ENCODE data around the gene SOWAHB.

Gene SOWAHB

GRCh38 chr4:76897536-76898384 is at the start of gene SOWAHB:
SOWAHB (minus strand) TSS chr4:76898144; CDS start chr4:76897849, 295 bp downstream.
- H3K27ac ChIP-seq (ENCODE audit: low read depth, low read length), result no peak within 1 kb of the TSS

GRCh38 chr4:76947369-76947768 is 49.4 kb upstream of the SOWAHB start:
- peaks cover 4% of the 10 kb centered on the region for H3K4me1 ChIP-seq (ENCODE audit: insufficient read depth, low read length)
- no peak overlapping the region for H3K9ac ChIP-seq (ENCODE audit: low read length)
- no peaks in the 10 kb centered on the region for H3K27me3 ChIP-seq (ENCODE audit: control insufficient read depth in 1 of 2, insufficient read depth in 2 of 2, low read length in 2 of 2)
- H3K27ac ChIP-seq (ENCODE audit: low read depth, low read length), result no peak overlapping the region
- no peak overlapping the region for H3K4me3 ChIP-seq (ENCODE audit: low read depth in 1 of 2, low read length in 2 of 2)
- H3K9me3 ChIP-seq (ENCODE audit: low read length), result no peaks in the 10 kb centered on the region
- H3K36me3 ChIP-seq (ENCODE audit: insufficient read depth, low read length), result no peaks in the 10 kb centered on the region

More at GRCh38 chr4:76897536-76898384, at the start of gene SOWAHB:
- Histone ChIP-seq H3K9ac (ENCODE audit: low read length) (no peak within 1 kb of the TSS), H3K27me3 (ENCODE audit: control insufficient read depth in 1 of 2, insufficient read depth in 2 of 2, low read length in 2 of 2) (peaks cover 21 to 38% of the 10 kb centered on the region in 2 donors), H3K36me3 (ENCODE audit: insufficient read depth, low read length) (no peaks in the 10 kb centered on the region), H3K4me3 (ENCODE audit: low read depth in 1 of 2, low read length in 2 of 2) (peak within 1 kb of the TSS; percentile 37 to 41), H3K9me3 (ENCODE audit: low read length) (no peaks in the 10 kb centered on the region), H3K4me1 (ENCODE audit: insufficient read depth, low read length) (no peaks in the 10 kb centered on the region)

- no peak overlapping the region for H3K4me3 ChIP-seq (ENCODE audit: low read depth in 1 of 2, low read length in 2 of 2)
- peaks cover 4% of the 10 kb centered on the region for H3K4me1 ChIP-seq (ENCODE audit: insufficient read depth, low read length)
- H3K27ac ChIP-seq (ENCODE audit: low read depth, low read length), result no peak overlapping the region
Observed at GRCh38 chr4:76943790-76944189, 45.8 kb upstream of the SOWAHB start.

GRCh38 chr4:76943129-76943620 is 45.2 kb upstream of the SOWAHB start:
- Histone ChIP-seq H3K36me3 (ENCODE audit: insufficient read depth, low read length) (no peaks in the 10 kb centered on the region), H3K9ac (ENCODE audit: low read length) (no peak overlapping the region), H3K9me3 (ENCODE audit: low read length) (no peaks in the 10 kb centered on the region), H3K27me3 (ENCODE audit: control insufficient read depth in 1 of 2, insufficient read depth in 2 of 2, low read length in 2 of 2) (no peaks in the 10 kb centered on the region), H3K27ac (ENCODE audit: low read depth, low read length) (no peak overlapping the region), H3K4me1 (ENCODE audit: insufficient read depth, low read length) (peaks cover 4% of the 10 kb centered on the region), H3K4me3 (ENCODE audit: low read depth in 1 of 2, low read length in 2 of 2) (no peak overlapping the region)

More at GRCh38 chr4:76943790-76944189, 45.8 kb upstream of the SOWAHB start:
- Histone ChIP-seq H3K27me3 (ENCODE audit: control insufficient read depth in 1 of 2, insufficient read depth in 2 of 2, low read length in 2 of 2) (no peaks in the 10 kb centered on the region), H3K36me3 (ENCODE audit: insufficient read depth, low read length) (no peaks in the 10 kb centered on the region), H3K9ac (ENCODE audit: low read length) (no peak overlapping the region), H3K9me3 (ENCODE audit: low read length) (no peaks in the 10 kb centered on the region)

- no peak overlapping the region for H3K27ac ChIP-seq (ENCODE audit: low read depth, low read length)
- H3K4me1 ChIP-seq (ENCODE audit: insufficient read depth, low read length), result no peaks in the 10 kb centered on the region
- no peaks in the 10 kb centered on the region for H3K27me3 ChIP-seq (ENCODE audit: control insufficient read depth in 1 of 2, insufficient read depth in 2 of 2, low read length in 2 of 2)
- no peak overlapping the region for H3K4me3 ChIP-seq (ENCODE audit: low read depth in 1 of 2, low read length in 2 of 2)
- H3K9me3 ChIP-seq (ENCODE audit: low read length), result no peaks in the 10 kb centered on the region
- H3K9ac ChIP-seq (ENCODE audit: low read length), result no peak overlapping the region
- no peaks in the 10 kb centered on the region for H3K36me3 ChIP-seq (ENCODE audit: insufficient read depth, low read length)
Observed at GRCh38 chr4:76939184-76939583, 41.2 kb upstream of the SOWAHB start.

GRCh38 chr4:76931576-76932276 is 33.8 kb upstream of the SOWAHB start:
- no peaks in the 10 kb centered on the region for H3K36me3 ChIP-seq (ENCODE audit: insufficient read depth, low read length)
- no peaks in the 10 kb centered on the region for H3K9me3 ChIP-seq (ENCODE audit: low read length)
- no peak overlapping the region for H3K27ac ChIP-seq (ENCODE audit: low read depth, low read length)
- no peaks in the 10 kb centered on the region for H3K27me3 ChIP-seq (ENCODE audit: control insufficient read depth in 1 of 2, insufficient read depth in 2 of 2, low read length in 2 of 2)
- H3K4me3 ChIP-seq (ENCODE audit: low read depth in 1 of 2, low read length in 2 of 2), result no peak overlapping the region
- no peak overlapping the region for H3K9ac ChIP-seq (ENCODE audit: low read length)
- no peaks in the 10 kb centered on the region for H3K4me1 ChIP-seq (ENCODE audit: insufficient read depth, low read length)

- H3K9me3 ChIP-seq (ENCODE audit: low read length), result no peaks in the 10 kb centered on the region
- H3K9ac ChIP-seq (ENCODE audit: low read length), result no peak overlapping the region
- H3K36me3 ChIP-seq (ENCODE audit: insufficient read depth, low read length), result no peaks in the 10 kb centered on the region
- no peak overlapping the region for H3K27ac ChIP-seq (ENCODE audit: low read depth, low read length)
- H3K4me1 ChIP-seq (ENCODE audit: insufficient read depth, low read length), result no peaks in the 10 kb centered on the region
- no peaks in the 10 kb centered on the region for H3K27me3 ChIP-seq (ENCODE audit: control insufficient read depth in 1 of 2, insufficient read depth in 2 of 2, low read length in 2 of 2)
- no peak overlapping the region for H3K4me3 ChIP-seq (ENCODE audit: low read depth in 1 of 2, low read length in 2 of 2)
Observed at GRCh38 chr4:76931087-76931486, 33.1 kb upstream of the SOWAHB start.

- Histone ChIP-seq H3K27me3 (ENCODE audit: control insufficient read depth in 1 of 2, insufficient read depth in 2 of 2, low read length in 2 of 2) (no peaks in the 10 kb centered on the region), H3K36me3 (ENCODE audit: insufficient read depth, low read length) (no peaks in the 10 kb centered on the region), H3K4me1 (ENCODE audit: insufficient read depth, low read length) (no peaks in the 10 kb centered on the region), H3K9ac (ENCODE audit: low read length) (no peak overlapping the region), H3K27ac (ENCODE audit: low read depth, low read length) (no peak overlapping the region), H3K9me3 (ENCODE audit: low read length) (no peaks in the 10 kb centered on the region), H3K4me3 (ENCODE audit: low read depth in 1 of 2, low read length in 2 of 2) (no peak overlapping the region)
Observed at GRCh38 chr4:76930685-76931084, 32.7 kb upstream of the SOWAHB start.

- Histone ChIP-seq H3K9ac (ENCODE audit: low read length) (no peak overlapping the region), H3K4me3 (ENCODE audit: low read depth in 1 of 2, low read length in 2 of 2) (no peak overlapping the region), H3K4me1 (ENCODE audit: insufficient read depth, low read length) (no peaks in the 10 kb centered on the region), H3K27ac (ENCODE audit: low read depth, low read length) (no peak overlapping the region), H3K27me3 (ENCODE audit: control insufficient read depth in 1 of 2, insufficient read depth in 2 of 2, low read length in 2 of 2) (no peaks in the 10 kb centered on the region), H3K9me3 (ENCODE audit: low read length) (no peaks in the 10 kb centered on the region), H3K36me3 (ENCODE audit: insufficient read depth, low read length) (no peaks in the 10 kb centered on the region)
Observed at GRCh38 chr4:76926841-76927240, 28.9 kb upstream of the SOWAHB start.

GRCh38 chr4:76923619-76924357 is 25.8 kb upstream of the SOWAHB start:
- Histone ChIP-seq H3K36me3 (ENCODE audit: insufficient read depth, low read length) (no peaks in the 10 kb centered on the region), H3K27me3 (ENCODE audit: control insufficient read depth in 1 of 2, insufficient read depth in 2 of 2, low read length in 2 of 2) (no peaks in the 10 kb centered on the region), H3K9ac (ENCODE audit: low read length) (no peak overlapping the region), H3K9me3 (ENCODE audit: low read length) (no peaks in the 10 kb centered on the region), H3K4me3 (ENCODE audit: low read depth in 1 of 2, low read length in 2 of 2) (no peak overlapping the region), H3K27ac (ENCODE audit: low read depth, low read length) (no peak overlapping the region), H3K4me1 (ENCODE audit: insufficient read depth, low read length) (no peaks in the 10 kb centered on the region)

GRCh38 chr4:76920715-76921114 is 22.8 kb upstream of the SOWAHB start:
- no peak overlapping the region for H3K27ac ChIP-seq (ENCODE audit: low read depth, low read length)

More at GRCh38 chr4:76920715-76921114, 22.8 kb upstream of the SOWAHB start:
- Histone ChIP-seq H3K4me3 (ENCODE audit: low read depth in 1 of 2, low read length in 2 of 2) (no peak overlapping the region), H3K9ac (ENCODE audit: low read length) (no peak overlapping the region), H3K4me1 (ENCODE audit: insufficient read depth, low read length) (no peaks in the 10 kb centered on the region), H3K27me3 (ENCODE audit: control insufficient read depth in 1 of 2, insufficient read depth in 2 of 2, low read length in 2 of 2) (no peaks in the 10 kb centered on the region), H3K36me3 (ENCODE audit: insufficient read depth, low read length) (no peaks in the 10 kb centered on the region), H3K9me3 (ENCODE audit: low read length) (no peaks in the 10 kb centered on the region)
